Endothelial cell of umbilical vein (primary cell): ENCODE data around the gene GSE1.

Source experiments
- EZH2 ChIP-seq: IDR thresholded peaks from 2 replicates; pipeline ENCODE4 v1.6.1; 2012; ENCODE audit warnings: borderline replicate concordance, low read depth, mild to moderate bottlenecking, moderate library complexity, low read length, inconsistent platforms; ENCODE audit not compliant: severe bottlenecking
- JUN ChIP-seq: IDR thresholded peaks from 2 replicates; pipeline ENCODE4 v1.6.1; 2011; ENCODE audit warnings: borderline replicate concordance, low read depth; ENCODE audit not compliant: insufficient read length, insufficient read depth
- MYC ChIP-seq: IDR thresholded peaks from one replicate; pipeline ENCODE4 v1.6.1; 2011; ENCODE audit warnings: mild to moderate bottlenecking, low read depth, low read length
- POLR2A ChIP-seq: IDR thresholded peaks from 2 replicates; pipeline ENCODE4 v1.6.1; 2012; ENCODE audit warnings: low read depth, mild to moderate bottlenecking, control low read depth, low read length
- POLR2AphosphoS5 ChIP-seq: IDR thresholded peaks from 2 replicates; pipeline ENCODE4 v1.6.1; 2012; ENCODE audit warnings: low read depth, mild to moderate bottlenecking, control low read depth, low read length, moderate library complexity; ENCODE audit not compliant: insufficient read depth
- TF ChIP-seq, protein P1 (sequence below), 2 donors: IDR thresholded peaks; 1 replicate in 1 of 2; 2 replicates in 1 of 2; pipeline ENCODE4 v1.5.1; 2011; ENCODE audit warnings: low read length in 2 of 2, mild to moderate bottlenecking in 2 of 2, moderate library complexity in 2 of 2, control low read depth in 1 of 2, inconsistent platforms in 1 of 2, low read depth in 1 of 2; ENCODE audit not compliant: insufficient read depth in 1 of 2; ENCODE audit errors: extremely low read depth in 1 of 2
- TF ChIP-seq, protein P2 (sequence below): IDR thresholded peaks from 2 replicates; pipeline ENCODE4 v1.6.1; 2011; ENCODE audit not compliant: insufficient read depth, insufficient read length

DNA sequence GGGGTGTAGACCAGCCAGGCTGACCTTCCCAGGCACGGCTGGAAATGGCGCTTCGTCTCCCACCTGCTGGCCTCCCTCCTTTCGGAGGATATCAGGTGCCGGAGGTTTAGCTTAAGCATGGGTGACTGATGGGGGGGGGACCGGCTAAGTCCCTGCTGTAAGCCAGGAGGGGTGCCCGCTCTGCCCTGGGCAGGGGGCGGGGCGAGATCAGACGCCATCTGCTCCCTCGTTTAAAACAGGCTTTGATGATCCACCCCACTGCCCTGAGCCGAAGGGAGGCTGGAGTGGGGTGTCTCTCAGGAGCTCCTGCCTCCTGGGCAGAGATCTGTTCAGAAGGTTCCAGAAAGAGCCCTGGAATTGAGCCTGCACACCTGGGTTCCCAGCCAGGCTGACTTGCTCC lies 111.8 kb downstream of the GSE1 start:
- TF ChIP-seq, protein P1, sequence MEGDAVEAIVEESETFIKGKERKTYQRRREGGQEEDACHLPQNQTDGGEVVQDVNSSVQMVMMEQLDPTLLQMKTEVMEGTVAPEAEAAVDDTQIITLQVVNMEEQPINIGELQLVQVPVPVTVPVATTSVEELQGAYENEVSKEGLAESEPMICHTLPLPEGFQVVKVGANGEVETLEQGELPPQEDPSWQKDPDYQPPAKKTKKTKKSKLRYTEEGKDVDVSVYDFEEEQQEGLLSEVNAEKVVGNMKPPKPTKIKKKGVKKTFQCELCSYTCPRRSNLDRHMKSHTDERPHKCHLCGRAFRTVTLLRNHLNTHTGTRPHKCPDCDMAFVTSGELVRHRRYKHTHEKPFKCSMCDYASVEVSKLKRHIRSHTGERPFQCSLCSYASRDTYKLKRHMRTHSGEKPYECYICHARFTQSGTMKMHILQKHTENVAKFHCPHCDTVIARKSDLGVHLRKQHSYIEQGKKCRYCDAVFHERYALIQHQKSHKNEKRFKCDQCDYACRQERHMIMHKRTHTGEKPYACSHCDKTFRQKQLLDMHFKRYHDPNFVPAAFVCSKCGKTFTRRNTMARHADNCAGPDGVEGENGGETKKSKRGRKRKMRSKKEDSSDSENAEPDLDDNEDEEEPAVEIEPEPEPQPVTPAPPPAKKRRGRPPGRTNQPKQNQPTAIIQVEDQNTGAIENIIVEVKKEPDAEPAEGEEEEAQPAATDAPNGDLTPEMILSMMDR (IDR thresholded peaks at IDR 0.05; ENCODE audit: extremely low read depth in 1 of 2, insufficient read depth in 1 of 2, low read depth in 1 of 2, low read length in 2 of 2) = no peak
- TF ChIP-seq POLR2A (no peak), POLR2AphosphoS5 (no peak), EZH2 (no peak), MYC (no peak), JUN (no peak)
- TF ChIP-seq, protein P2, sequence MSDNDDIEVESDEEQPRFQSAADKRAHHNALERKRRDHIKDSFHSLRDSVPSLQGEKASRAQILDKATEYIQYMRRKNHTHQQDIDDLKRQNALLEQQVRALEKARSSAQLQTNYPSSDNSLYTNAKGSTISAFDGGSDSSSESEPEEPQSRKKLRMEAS = no peak
